Measurements from ENCODE around the gene RXRA. TPM values are rescaled to one million over a fixed set of nuclear protein-coding genes. Genes with fewer than 3 reads are reported as not detected.

The RXRA gene
- total and polyA plus RNA-seq, 10 donors = 10.9 to 116 (median 81.0) TPM

GRCh38 chr9:134396825-134397224 is 70.6 kb downstream of the RXRA start:
- peak; percentile 92 for DNase-seq
- no peaks in the 10 kb centered on the region for H3K27me3 ChIP-seq (replicated peaks in 1 of 7)
- peaks cover 0 to 11% (median 0%) of the 10 kb centered on the region in 6 donors for H3K36me3 ChIP-seq
- peak overlapping the region in 7 of 8 donors; percentile 16 to 66 (median 21) for H3K4me3 ChIP-seq
- peaks cover 51 to 100% (median 80%) of the 10 kb centered on the region in 6 donors for H3K4me1 ChIP-seq
- H3K27ac ChIP-seq = peak overlapping the region; percentile 66 to 98 (median 88)
- H3K9me3 ChIP-seq = peaks cover 0 to 12% (median 9%) of the 10 kb centered on the region in 8 donors
- TF ChIP-seq, protein P1, sequence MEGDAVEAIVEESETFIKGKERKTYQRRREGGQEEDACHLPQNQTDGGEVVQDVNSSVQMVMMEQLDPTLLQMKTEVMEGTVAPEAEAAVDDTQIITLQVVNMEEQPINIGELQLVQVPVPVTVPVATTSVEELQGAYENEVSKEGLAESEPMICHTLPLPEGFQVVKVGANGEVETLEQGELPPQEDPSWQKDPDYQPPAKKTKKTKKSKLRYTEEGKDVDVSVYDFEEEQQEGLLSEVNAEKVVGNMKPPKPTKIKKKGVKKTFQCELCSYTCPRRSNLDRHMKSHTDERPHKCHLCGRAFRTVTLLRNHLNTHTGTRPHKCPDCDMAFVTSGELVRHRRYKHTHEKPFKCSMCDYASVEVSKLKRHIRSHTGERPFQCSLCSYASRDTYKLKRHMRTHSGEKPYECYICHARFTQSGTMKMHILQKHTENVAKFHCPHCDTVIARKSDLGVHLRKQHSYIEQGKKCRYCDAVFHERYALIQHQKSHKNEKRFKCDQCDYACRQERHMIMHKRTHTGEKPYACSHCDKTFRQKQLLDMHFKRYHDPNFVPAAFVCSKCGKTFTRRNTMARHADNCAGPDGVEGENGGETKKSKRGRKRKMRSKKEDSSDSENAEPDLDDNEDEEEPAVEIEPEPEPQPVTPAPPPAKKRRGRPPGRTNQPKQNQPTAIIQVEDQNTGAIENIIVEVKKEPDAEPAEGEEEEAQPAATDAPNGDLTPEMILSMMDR (IDR thresholded peaks at IDR 0.05 in 8 of 11, conservative IDR thresholded peaks at IDR 0.05 in 3 of 11) = peak in 4 of 11 experiments; percentile 13 to 41 (median 27)
- no peak for TF ChIP-seq POLR2A (IDR thresholded peaks at IDR 0.05)
- peak; percentile 80 to 84 (median 81) for TF ChIP-seq POLR2AphosphoS5 (IDR thresholded peaks at IDR 0.05)
- WGBS, 5 donors = 0 to 3% (median 1%) methylated on average over 6 to 8 of the region's 8 CpGs
- intact Hi-C loops (cut with DNase I; ENCODE audit: low total_unique reads) = no loop called here

DNA sequence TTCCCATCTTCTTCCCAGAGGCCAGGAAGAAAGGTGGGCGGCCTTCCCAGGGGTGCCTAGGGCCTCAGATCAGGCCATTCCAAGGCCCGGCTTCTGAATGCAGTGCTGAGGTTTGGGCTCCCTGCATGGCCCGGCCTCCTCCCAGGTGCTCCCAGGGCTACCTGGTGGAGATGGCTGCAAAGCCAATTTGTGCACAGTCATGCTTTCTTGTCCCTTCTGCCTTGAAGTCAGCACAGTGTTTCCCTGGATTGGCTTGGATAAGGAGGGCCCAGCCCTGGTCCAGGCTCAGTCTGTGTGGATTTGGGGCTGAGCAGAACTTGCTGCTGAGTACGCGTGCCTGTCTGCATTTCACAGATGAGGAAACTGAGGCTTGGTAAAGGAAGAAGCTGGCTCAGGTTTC is 72.5 kb downstream of the RXRA start:
- Histone ChIP-seq H3K27me3 (replicated peaks in 1 of 7) (no peaks in the 10 kb centered on the region), H3K4me1 (peaks cover 39 to 100% (median 78%) of the 10 kb centered on the region in 6 donors), H3K36me3 (peaks cover 0 to 24% (median 0%) of the 10 kb centered on the region in 6 donors), H3K9me3 (peaks cover 0 to 12% (median 9%) of the 10 kb centered on the region in 8 donors), H3K27ac (peak overlapping the region in 6 of 8 donors; percentile 82 to 98 (median 90)), H3K4me3 (no peak overlapping the region)
- intact Hi-C loops (cut with DNase I; ENCODE audit: low total_unique reads) = no loop called here
- no peak for DNase-seq
- WGBS, 5 donors = 96 to 100% (median 98%) methylated on average over 5 of the region's 5 CpGs
- TF ChIP-seq, protein P1 (IDR thresholded peaks at IDR 0.05 in 8 of 11, conservative IDR thresholded peaks at IDR 0.05 in 3 of 11) = no peak
- TF ChIP-seq POLR2AphosphoS5 (IDR thresholded peaks at IDR 0.05) = peak in 1 of 3 donors; percentile 18
- TF ChIP-seq POLR2A (IDR thresholded peaks at IDR 0.05) = no peak

DNA sequence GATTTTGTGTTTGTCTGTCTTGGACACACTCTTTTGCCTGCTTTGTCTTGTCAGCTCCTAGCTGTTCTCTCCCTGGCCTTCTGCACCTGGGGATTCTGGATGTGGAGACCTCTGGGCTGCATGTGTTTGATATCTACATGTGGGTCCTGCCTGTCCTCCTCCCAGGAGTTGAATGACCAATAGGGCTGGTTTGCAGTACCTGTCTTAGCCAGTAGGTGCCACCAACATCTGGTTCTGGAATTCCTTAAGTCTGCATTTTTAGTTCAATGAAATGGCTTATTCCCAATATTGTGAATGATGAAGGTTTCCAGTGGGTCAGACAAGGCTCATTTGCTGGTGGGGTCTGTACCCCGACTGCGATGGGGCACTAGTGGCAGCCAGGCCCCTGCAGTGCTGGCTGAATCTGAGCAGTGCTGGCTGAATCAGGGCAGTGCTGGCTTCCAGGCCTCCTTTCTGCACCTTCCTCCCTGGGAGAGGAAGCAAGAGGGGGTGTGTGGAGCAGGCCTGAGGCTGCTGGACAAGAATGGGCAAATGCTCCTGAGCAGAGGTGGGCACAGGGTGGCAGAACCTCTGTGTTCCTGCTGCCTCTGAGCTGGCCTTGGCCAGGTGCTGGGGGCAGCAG is 73.3 kb downstream of the RXRA start:
- TF ChIP-seq POLR2A (IDR thresholded peaks at IDR 0.05) = no peak
- TF ChIP-seq, protein P1 (IDR thresholded peaks at IDR 0.05 in 8 of 11, conservative IDR thresholded peaks at IDR 0.05 in 3 of 11) = peak in 10 of 11 experiments; percentile 44 to 91 (median 70)
- no peak for DNase-seq
- intact Hi-C loops (cut with DNase I; ENCODE audit: low total_unique reads) = no loop called here
- Histone ChIP-seq H3K27ac (peak overlapping the region in 6 of 8 donors; percentile 2 to 98 (median 90)), H3K4me1 (peaks cover 45 to 100% (median 81%) of the 10 kb centered on the region in 6 donors), H3K27me3 (replicated peaks in 1 of 7) (no peaks in the 10 kb centered on the region), H3K9me3 (peaks cover 0 to 12% (median 9%) of the 10 kb centered on the region in 8 donors), H3K4me3 (peak overlapping the region in 1 of 8 donors; percentile 15), H3K36me3 (peaks cover 0 to 24% (median 0%) of the 10 kb centered on the region in 6 donors)
- WGBS, 5 donors = 94 to 100% (median 97%) methylated on average over 2 of the region's 2 CpGs

GRCh38 chr9:134400283-134400682 is 74.0 kb downstream of the RXRA start:
- no peak for DNase-seq
- 74 to 99% (median 93%) methylated on average over 3 to 10 of the region's 10 CpGs for WGBS, 5 donors
- H3K27ac ChIP-seq = peak overlapping the region in 5 of 8 donors; percentile 31 to 98 (median 90)
- H3K9me3 ChIP-seq = peaks cover 0 to 12% (median 9%) of the 10 kb centered on the region in 8 donors
- no peaks in the 10 kb centered on the region for H3K27me3 ChIP-seq (replicated peaks in 1 of 7)
- peaks cover 47 to 100% (median 81%) of the 10 kb centered on the region in 6 donors for H3K4me1 ChIP-seq
- intact Hi-C loops (cut with DNase I; ENCODE audit: low total_unique reads) = no loop called here
- H3K36me3 ChIP-seq = peaks cover 0 to 24% (median 0%) of the 10 kb centered on the region in 6 donors
- TF ChIP-seq POLR2AphosphoS5 (IDR thresholded peaks at IDR 0.05) = no peak
- TF ChIP-seq, protein P1 (IDR thresholded peaks at IDR 0.05 in 8 of 11, conservative IDR thresholded peaks at IDR 0.05 in 3 of 11) = no peak
- no peak for TF ChIP-seq POLR2A (IDR thresholded peaks at IDR 0.05)
- peak overlapping the region in 1 of 8 donors; percentile 15 for H3K4me3 ChIP-seq

Measured in spleen (tissue), 11 donors.